HL-60/S4 (cell line): ENCODE results near the gene CRHR1.
"Not testable (repeated sequence)": the region's sequence is repeated elsewhere in the genome, so short reads cannot be mapped to it uniquely, and the experiment has no call there.

ENCODE experiments used
- in situ Hi-C: fragments of 300-500 bp; cut with MboI; formaldehyde crosslinking; loops from 2 replicates; pipeline ENCODE4 v1.14.3; 2022; ENCODE audit warnings: low sequenced_read_pairs

CRHR1 gene

DNA sequence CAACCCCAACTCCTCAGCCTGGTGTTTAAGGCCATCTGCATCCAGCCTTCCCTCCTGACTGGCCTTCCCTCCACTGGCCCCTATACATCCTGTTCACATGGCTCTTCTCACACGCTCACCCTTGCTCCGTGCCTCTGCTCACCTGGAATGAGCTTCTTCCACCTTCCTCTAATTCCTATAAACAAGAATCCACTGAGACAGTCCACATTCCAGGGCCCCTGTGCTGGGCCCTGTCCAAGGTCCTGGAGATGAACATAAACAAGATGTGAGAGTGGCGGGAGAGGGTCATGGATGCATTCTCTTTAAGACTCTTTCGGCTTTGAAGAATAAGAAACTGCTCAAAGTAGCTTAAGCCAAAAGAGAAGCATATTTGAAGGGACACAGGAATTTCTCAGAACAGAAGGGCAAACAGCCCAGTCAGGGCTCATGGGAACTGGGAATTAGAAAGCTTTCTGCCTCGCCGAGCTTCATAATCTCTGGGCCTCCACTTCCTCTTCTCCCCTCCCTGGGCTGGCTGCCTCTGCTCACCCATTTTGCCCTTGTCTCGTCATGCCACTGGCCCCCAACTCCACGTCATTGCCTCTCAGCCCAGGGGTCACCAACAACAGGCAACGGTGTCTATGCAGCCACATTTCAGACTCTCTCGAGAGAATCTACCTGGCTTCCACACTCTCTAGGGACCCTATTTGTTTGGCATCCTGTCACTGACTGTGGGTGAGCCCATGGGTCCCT is 74.0 kb downstream of the CRHR1 start:
- in situ Hi-C loops = no loop called here

DNA sequence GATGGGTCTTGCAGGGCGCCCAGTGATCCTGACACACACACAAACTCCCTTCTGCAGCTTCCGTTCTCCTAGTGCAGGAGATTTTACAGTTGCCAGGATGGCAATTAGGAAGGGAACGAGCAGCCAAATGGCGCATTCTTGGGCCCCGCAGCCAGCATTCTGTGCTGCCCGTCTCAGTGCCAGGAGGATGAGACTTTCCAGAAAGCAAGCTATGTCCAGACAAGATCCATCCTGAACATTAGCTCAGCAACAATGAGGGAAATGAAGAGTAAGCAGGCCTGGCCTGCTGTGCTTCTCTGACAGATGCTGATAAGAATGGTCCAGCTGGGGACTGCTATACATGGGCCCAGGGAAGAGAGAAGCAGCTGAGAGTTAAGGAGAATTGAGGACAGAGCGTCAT is 77.0 kb downstream of the CRHR1 start:
- in situ Hi-C loops = no loop called here

DNA sequence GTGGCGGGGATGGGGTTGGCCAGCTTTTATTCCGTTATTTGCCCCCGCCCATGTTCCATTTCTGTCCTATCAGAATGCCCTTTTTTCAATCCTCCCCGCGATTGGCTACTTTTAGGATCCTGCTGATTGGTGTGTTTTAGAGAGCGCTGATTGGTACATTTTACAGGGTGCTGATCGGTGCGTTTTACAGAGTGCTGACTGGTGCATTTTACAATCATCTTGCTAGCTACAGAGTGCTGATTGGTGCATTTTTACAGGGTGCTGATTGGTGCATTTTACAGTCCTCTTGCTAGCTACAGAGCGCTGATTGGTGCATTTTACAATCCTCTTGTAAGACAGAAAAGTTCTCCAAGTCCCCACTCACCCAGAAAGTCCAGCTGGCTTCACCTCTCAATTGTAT is 78.0 kb downstream of the CRHR1 start:
- in situ Hi-C loops = not testable (repeated sequence)

DNA sequence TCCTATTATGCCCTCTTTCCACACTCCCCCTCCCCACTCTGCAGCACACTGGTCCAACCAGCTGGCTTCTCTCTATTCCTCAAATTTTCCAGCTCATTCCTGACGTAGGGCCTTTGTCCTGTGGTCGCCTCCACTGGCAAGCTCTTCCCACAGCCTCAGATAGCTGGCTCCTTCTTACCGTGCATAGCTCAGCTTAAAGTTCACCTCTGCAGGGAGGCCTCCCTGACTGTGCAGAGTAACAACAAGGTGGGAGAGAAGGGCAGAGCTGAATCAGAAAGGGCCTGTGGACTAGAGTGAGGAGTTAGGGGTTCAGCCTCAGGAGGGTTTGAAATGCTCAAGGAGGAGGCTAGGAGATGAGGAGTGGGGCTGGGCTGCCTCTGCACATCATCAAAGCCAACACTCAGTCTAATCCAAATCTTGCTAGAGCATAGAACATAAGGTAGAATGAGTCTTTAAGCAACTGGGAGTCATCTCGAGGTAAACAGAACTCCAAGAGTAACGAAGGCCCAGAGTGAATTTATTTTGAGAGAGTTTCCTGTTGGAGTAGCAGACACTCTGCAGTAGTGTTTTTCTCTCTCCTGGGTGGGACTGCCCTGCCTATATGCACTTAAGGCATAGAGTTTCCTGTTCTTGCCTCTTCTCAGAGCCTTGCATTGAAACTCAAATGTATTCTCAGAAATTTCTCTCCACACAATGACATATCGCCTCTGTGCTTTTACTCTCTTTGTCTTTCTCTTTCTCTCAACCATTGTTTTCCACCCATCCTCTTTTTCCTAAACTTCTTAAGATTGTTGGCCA is 79.9 kb downstream of the CRHR1 start:
- in situ Hi-C loops = no loop called here

DNA sequence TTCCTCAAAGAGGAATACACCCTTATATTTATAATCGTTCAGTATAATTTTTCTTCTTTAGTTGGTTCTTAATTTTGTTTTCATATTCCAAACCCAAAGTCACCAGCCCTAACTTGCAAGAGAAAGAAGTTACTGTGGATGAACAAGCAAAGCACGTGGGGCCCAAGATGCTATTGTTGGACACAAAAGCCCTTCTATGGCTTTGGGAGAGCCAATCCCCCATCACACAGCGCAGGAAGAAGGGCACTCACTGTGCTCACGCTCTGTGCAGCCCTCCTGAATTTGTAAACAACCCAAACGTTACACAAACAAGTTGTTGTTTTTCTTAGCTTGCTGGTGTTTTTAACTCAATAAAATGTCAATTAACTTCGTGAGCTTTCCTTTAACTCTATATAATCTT is 83.1 kb downstream of the CRHR1 start:
- in situ Hi-C loops = no loop called here

DNA sequence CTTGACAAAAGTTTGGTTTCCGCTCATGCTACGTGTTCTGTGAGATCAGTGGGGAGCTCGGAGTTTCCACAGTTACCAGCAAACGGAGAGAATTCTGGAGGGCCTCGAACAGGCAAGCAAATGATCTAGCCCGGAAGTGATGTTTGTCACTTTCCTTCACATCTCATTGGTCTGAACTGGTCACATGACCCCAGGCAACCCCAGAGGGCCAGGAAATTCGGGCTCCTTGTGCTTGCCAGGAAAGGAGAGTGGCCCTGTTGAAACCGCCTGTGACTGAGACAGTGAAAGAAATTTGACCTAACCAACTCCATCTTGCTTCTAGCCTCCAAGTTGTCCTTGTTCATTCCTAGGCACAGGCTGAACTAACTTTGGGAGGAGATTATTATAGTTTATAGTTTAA is 83.6 kb downstream of the CRHR1 start:
- in situ Hi-C loops = no loop called here

DNA sequence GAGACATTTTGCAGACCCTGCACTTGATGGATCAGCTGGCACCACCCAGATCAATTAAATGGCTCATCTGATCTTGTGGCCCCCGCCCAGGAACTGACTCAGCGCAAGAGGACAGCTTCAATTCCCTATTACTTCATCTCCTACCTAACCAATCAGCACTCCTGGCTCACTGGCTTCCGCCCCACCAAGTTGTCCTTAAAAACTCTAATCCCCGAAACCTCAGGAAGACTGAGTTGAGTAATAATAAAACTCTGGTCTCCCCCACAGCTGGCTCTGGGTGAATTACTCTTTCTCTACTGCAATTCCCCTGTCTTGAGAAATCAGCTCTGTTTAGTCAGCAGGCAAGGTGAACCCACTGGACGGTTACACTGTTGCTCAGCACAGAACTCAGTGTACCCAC is 84.2 kb downstream of the CRHR1 start:
- in situ Hi-C loops = no loop called here

DNA sequence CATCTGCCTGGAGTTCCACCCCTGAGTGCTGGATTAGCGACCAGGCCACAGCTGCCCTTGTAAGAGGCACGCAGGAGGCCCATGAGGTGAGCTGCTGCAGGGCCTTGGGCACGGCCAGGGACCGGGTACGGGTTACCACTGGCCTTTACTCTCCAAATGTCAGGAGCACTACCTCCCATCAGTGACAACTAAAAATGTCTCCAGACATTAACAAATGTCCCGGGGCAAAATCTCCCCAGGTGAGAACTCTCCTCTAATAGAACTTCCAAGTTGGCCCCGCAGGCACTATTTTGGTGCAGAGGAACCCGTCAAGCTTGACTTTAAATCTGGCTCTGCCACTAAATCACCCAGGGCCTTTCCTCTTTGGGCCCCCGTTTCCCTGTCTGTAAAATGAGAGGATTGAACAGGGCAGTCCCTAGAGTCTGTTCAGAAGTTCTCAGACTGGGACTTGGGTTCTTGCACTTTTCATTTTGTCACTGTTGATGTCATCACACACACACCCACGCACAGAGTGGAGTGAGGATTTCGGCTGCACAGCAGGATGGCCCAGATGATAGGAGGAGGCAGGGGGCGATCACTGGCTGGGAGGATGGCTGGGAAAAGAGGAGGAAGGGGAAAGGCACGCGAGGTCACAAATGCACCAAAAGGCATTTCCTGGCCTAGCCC is 85.7 kb downstream of the CRHR1 start:
- in situ Hi-C loops = no loop called here

DNA sequence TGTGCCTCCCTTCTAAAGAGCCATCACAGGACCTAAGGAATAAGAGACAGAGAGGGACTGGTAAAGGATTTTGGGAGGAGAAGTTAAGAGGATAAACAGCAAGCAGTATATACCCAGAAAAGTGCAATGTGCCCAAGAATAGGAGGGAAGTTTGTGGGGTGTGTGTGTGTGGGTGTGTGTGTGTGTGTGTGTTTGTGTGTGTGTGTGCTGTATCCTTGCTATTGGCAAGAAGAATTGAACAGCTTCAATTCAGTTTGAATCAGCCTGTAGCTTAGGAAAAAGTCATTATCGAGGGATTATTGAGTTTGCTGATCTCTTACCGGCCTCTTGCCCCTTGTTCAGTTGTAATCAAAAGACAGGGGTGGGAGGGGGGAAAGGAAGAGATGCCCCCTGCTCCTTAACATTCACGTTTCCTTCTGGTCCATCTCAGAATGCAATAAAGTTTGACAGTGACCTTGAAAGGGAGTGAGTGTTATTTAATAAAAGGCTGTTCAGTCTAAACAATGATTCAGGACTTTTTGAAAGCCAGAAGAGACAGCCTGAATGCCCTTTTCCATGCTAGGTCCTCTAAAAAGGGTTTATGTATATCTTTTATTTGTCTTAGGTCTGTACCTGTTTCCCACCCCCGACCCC is 86.3 kb downstream of the CRHR1 start:
- in situ Hi-C loops = no loop called here

DNA sequence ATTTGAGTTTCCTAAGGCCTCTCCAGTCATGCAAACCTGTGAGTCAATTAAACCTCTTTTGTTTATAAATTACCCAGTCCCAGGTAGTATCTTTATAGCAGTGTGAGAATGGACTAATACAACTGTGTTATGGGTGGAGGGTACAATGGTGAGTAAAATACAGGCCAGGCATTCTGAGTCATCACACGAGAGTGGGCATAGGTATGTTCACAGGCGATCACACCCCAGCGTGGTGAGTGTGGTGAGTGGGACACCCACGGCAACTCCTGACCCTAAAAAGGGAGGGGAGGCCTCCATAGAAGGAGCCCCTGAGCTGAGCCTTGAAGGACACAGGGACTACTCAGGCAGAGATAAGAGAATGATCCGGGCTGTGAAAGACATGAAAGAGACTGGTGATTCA is 87.6 kb downstream of the CRHR1 start:
- in situ Hi-C loops = no loop called here

DNA sequence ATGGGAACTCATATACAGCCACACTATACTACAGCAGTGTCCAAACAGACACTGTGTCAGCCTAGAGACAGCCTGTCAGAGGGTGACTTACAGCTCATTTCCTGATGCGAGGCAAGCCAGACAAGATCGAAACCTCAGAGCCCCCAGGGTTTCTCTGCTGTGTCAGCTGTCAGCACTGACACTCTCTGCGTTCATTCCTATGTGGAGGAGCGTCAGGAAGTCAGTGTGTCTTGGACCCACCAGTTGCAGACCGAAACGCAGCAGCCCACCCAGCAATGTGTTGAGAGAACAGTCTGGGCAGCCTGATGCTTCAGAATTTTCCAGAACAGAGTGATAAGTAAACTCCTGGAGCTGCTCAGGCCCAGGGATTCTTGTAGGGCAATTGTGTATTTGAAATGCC is 89.6 kb downstream of the CRHR1 start:
- in situ Hi-C loops = no loop called here

DNA sequence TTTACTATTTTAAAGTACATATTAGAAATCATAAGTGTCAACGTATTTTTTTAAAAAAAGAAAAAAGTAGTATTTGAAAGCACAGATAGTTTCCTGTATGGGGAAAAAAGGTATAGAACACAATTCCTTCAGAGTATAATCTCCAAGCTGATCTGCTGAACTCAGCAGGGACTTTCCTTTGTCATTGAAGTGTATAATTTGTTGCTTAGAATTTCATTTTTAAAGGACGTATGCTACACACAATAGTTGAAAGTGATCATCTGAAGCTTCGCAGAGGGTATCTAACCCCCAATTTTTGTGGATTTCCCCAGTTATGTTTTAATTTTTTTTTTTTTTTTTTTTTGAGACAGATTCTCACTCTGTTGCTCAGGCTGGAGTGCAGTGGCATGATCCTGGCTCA is 90.0 kb downstream of the CRHR1 start:
- in situ Hi-C loops = no loop called here

DNA sequence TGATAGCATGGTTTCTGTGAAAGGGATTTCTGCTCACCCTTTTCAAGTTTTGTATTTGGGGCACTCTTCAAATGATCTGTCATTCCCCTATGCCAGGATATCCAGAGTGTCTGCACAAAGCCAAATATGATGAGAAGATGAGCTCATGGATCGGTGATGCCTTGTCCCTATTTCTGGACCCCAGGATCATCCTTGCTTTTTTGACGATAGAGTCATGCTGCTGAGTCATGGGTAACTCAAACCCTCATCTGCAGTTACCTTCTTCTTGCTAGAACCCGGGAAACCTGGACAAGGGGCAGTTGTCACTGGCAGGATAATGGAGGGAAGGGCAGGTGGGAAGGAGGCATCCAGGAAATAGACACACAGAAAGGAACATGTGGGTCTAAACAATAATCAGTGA is 92.4 kb downstream of the CRHR1 start:
- in situ Hi-C loops = no loop called here

DNA sequence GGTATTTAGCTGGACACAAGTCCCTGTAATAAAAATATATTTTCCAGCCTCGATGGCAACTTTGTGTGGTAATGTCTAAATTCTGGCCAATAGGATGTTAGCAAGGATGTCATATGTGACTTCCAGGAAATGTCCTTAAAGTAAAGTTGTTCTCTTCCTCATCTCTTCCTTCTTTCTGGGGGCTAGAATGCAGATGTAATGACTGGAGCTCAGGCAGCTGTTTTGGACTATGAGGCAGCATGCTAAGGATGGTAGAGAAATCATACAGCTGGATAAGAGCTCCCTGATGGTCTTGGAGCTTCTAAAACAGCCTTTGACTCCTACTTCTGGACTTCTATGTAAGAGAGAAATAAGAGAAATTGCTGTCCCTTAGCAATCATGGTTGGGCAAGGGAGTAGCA is 93.3 kb downstream of the CRHR1 start:
- in situ Hi-C loops = no loop called here

DNA sequence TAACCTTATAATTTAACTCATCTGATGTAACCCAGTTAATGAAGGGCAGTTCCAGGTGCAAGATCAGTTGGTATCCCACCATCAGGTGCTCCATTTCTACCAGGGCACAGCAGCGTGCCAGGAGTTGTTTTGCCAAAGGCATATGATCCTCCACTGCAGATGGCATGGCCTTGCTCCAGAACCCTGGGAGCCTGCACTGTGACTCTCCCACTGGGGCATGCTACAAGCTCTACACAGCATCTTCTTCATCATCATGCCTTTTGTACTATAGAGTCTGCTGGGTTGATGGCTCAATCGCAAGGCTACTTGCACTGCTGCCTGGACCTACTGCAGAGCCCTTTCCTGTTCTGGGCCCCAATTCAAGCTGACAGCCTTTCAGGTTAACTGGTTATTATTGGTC is 98.9 kb downstream of the CRHR1 start:
- in situ Hi-C loops = no loop called here
